GM23338 (cell line): ENCODE measurements around the gene WDR74. TPM values are rescaled to one million over a fixed set of nuclear protein-coding genes. Genes with fewer than 3 reads are reported as not detected.
"Not testable (repeated sequence)": the region's sequence is repeated elsewhere in the genome, so short reads cannot be mapped to it uniquely, and the experiment has no call there.

Experiments used
- ATAC-seq: fragments of 200-7000 bp; cut with Tn5 transposase; 3 replicates; pipeline ENCODE4 v1.9.1; 2020
- DNase-seq: peaks from one replicate; pipeline ENCODE4 v3.0.0-alpha.2; 2015; ENCODE audit warnings: low spot score
- H2AFZ ChIP-seq: fragments of 200-600 bp; sonication (generic); 2 replicates; pipeline ENCODE4 v1.8.0; 2016; ENCODE audit warnings: antibody characterized with exemption, mild to moderate bottlenecking, moderate library complexity
- H3F3A ChIP-seq: fragments of 200-600 bp; sonication (generic); replicated peaks from 2 replicates; pipeline ENCODE4 v1.8.0; 2017; ENCODE audit warnings: antibody characterized with exemption, mixed run types, low read depth
- H3K27ac ChIP-seq: fragments of 200-600 bp; sonication (generic); 2 replicates; pipeline ENCODE4 v1.6.1; 2016; ENCODE audit warnings: low read depth
- H3K27me3 ChIP-seq: fragments of 200-600 bp; sonication (generic); 2 replicates; pipeline ENCODE4 v1.8.0; 2016; ENCODE audit warnings: mild to moderate bottlenecking, mixed run types, moderate library complexity; ENCODE audit not compliant: insufficient read depth
- H3K36me3 ChIP-seq: fragments of 200-600 bp; sonication (generic); 2 replicates; pipeline ENCODE4 v1.8.0; 2016; ENCODE audit warnings: mild to moderate bottlenecking; ENCODE audit not compliant: insufficient read depth
- H3K4me1 ChIP-seq: fragments of 200-600 bp; sonication (generic); 2 replicates; pipeline ENCODE4 v1.8.0; 2016; ENCODE audit warnings: mild to moderate bottlenecking, moderate library complexity; ENCODE audit not compliant: insufficient read depth
- H3K4me2 ChIP-seq: fragments of 200-600 bp; sonication (generic); 2 replicates; pipeline ENCODE4 v1.7.1; 2017; ENCODE audit warnings: mixed run types
- H3K4me3 ChIP-seq: fragments of 200-600 bp; sonication (generic); 2 replicates; pipeline ENCODE4 v1.6.1; 2016; ENCODE audit warnings: mixed run types
- H3K79me2 ChIP-seq: fragments of 200-600 bp; sonication (generic); replicated peaks from 2 replicates; pipeline ENCODE4 v1.8.0; 2017; ENCODE audit warnings: mild to moderate bottlenecking; ENCODE audit not compliant: insufficient read depth
- H3K9me2 ChIP-seq: fragments of 200-600 bp; sonication (generic); 2 replicates; pipeline ENCODE4 v1.8.0; 2017; ENCODE audit not compliant: insufficient read depth
- H4K20me1 ChIP-seq: fragments of 200-600 bp; sonication (generic); replicated peaks from 2 replicates; pipeline ENCODE4 v1.8.0; 2017; ENCODE audit warnings: mild to moderate bottlenecking; ENCODE audit not compliant: insufficient read depth
- H3K27ac Mint-ChIP-seq: 2 replicates; pipeline ENCODE4 v1.8.0; 2020; ENCODE audit warnings: inconsistent platforms, mild to moderate bottlenecking, moderate library complexity, mixed read lengths
- H3K27me3 Mint-ChIP-seq: 3 replicates; pipeline ENCODE4 v1.8.0; 2022; ENCODE audit warnings: low read depth, mild to moderate bottlenecking, moderate library complexity, mixed read lengths, inconsistent platforms; ENCODE audit not compliant: insufficient read depth, poor library complexity
- H3K36me3 Mint-ChIP-seq: 3 replicates; pipeline ENCODE4 v1.8.0; 2021; ENCODE audit warnings: low read depth, mild to moderate bottlenecking, inconsistent platforms, moderate library complexity, mixed read lengths
- H3K4me1 Mint-ChIP-seq: 3 replicates; pipeline ENCODE4 v1.8.0; 2020; ENCODE audit warnings: mild to moderate bottlenecking, inconsistent platforms, mixed read lengths
- H3K4me3 Mint-ChIP-seq: 3 replicates; pipeline ENCODE4 v1.8.0; 2021; ENCODE audit warnings: moderate library complexity, mild to moderate bottlenecking, inconsistent platforms, mixed read lengths
- H3K9me3 Mint-ChIP-seq: 3 replicates; pipeline ENCODE4 v1.8.0; 2020; ENCODE audit warnings: moderate library complexity, mild to moderate bottlenecking, inconsistent platforms, mixed read lengths
- ETS1 ChIP-seq: IDR thresholded peaks from 2 replicates; pipeline ENCODE4 v1.6.1; 2016; ENCODE audit warnings: antibody characterized with exemption
- STAT1 ChIP-seq: IDR thresholded peaks from one replicate; pipeline ENCODE4 v1.6.1; 2016; ENCODE audit warnings: antibody characterized with exemption; ENCODE audit not compliant: unreplicated experiment
- polyA plus RNA-seq: library from polyadenylated mRNA; unstranded; fragments of >200 nt; fragmentation: Nextera tagmentation; extraction: Ambion mirVana; gene quantifications from 2 replicates; pipeline ENCODE4 v1.2.1, GENCODE V29; 2016
- total RNA-seq: library from RNA; depleted of rRNA; stranded (reverse); fragments of >200 nt; shearing (Covaris generic); gene quantifications from 2 replicates; pipeline ENCODE4 v1.2.3, GENCODE V29; 2014

Gene WDR74
- total and polyA plus RNA-seq, 2 experiments from 2014 or later = 94.4 to 136 TPM

DNA sequence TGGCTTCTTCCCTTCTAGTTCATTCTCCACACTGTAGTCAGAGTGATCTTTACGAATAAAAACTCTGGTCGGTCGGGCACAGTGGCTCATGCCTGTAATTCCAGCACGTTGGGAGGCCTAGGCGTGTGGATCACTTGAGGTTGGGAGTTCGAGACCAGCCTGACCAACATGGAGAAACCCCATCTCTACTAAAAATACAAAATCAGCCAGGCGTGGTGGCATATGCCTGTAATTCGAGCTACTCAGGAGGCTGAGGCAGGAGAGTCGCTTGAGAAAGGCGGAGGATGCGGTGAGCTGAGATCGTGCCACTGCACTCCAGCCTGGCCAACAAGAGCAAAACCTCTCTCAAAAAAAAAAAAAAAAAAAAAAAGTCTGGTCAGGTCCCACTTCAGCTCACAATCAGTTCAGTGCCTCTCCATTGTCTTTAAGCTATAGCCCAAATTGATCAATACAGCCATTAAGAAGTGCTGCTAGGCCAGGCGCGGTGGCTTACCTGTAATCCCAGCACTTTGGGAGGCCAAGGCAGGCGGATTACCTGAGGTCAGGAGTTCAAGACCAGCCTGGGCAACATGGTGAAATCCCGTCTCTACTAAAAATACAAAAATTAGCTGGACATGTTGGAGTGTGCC is 22.3 kb upstream of the WDR74 start:
- Histone ChIP-seq H3K4me3 (peak overlapping the region; percentile 29; the same call in 1 of the 2 replicates), H3F3A (peaks cover 50% of the 10 kb centered on the region), H3K79me2 (peaks cover 100% of the 10 kb centered on the region), H3K36me3 (peaks cover 30% of the 10 kb centered on the region), H4K20me1 (peaks cover 55% of the 10 kb centered on the region), H3K4me1 (peaks cover 54% of the 10 kb centered on the region), H3K27ac (peak overlapping the region; percentile 1), H3K4me2 (peak overlapping the region; percentile 62)
- H3K27ac Mint-ChIP-seq = peak overlapping the region; percentile 92
- not testable (repeated sequence) for H2AFZ ChIP-seq, H3K9me3 Mint-ChIP-seq, H3K9me2 ChIP-seq, H3K27me3 ChIP-seq
- DNase-seq (peak; percentile 26), ATAC-seq (peak; percentile 12)
- H3K36me3 Mint-ChIP-seq = peaks cover 81% of the 10 kb centered on the region
- H3K27me3 Mint-ChIP-seq = peaks cover 16% of the 10 kb centered on the region
- peaks cover 59% of the 10 kb centered on the region for H3K4me1 Mint-ChIP-seq
- peak overlapping the region; percentile 53; the same call in 2 of the 3 replicates for H3K4me3 Mint-ChIP-seq

DNA sequence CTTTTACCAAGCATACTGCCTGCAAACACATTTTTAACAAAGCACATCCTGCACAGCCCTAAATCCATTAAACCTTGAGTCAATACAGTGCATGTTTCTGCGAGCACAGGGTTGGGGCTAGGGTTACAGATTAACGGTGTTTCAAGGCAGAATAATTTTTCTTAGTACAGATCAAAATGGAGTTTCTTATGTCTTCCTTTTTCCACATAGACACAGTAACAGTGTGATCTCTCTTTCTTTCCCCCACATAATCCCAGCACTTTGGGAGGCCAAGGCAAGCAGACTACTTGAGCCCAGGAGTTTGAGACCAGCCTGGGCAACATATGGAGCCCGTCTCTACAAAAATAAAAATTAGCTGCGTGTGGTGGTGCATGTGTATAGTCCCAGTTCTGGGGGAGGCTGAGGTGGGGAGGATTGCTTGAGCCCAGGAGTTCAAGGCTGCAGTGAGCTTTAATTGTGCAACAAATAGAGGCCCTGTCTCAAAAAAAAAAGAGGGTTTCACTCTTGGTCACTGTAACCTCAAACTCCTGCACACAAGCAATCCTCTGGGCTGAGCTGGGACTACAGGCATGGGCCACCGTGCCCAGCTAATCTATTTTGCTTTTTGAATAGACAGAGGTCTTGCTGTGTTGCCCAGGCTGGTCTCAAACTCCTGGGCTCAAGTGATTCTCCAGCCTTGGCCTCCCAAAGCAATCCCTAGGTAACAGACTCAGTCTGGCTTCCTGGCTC is 21.6 kb upstream of the WDR74 start:
- no peak for TF ChIP-seq ETS1
- TF ChIP-seq STAT1 = no peak
- Histone ChIP-seq H2AFZ (no peak overlapping the region), H3K4me1 (peaks cover 54% of the 10 kb centered on the region), H3F3A (peaks cover 50% of the 10 kb centered on the region), H3K9me2 (no peaks in the 10 kb centered on the region), H3K27me3 (no peaks in the 10 kb centered on the region), H3K27ac (peak overlapping the region; percentile 1), H3K4me2 (peak overlapping the region; percentile 62; the same call in 1 of the 2 replicates), H3K79me2 (peaks cover 100% of the 10 kb centered on the region), H4K20me1 (peaks cover 48% of the 10 kb centered on the region), H3K4me3 (peak overlapping the region; percentile 29; the same call in 1 of the 2 replicates), H3K36me3 (peaks cover 24% of the 10 kb centered on the region)
- Mint-ChIP-seq H3K9me3 (no peaks in the 10 kb centered on the region; the same call in 2 of the 3 replicates), H3K27me3 (peaks cover 23% of the 10 kb centered on the region), H3K4me3 (peak overlapping the region; percentile 34; the same call in 2 of the 3 replicates), H3K4me1 (peaks cover 59% of the 10 kb centered on the region), H3K36me3 (peaks cover 81% of the 10 kb centered on the region), H3K27ac (peak overlapping the region; percentile 92)
- DNase-seq (no peak), ATAC-seq (no peak)

DNA sequence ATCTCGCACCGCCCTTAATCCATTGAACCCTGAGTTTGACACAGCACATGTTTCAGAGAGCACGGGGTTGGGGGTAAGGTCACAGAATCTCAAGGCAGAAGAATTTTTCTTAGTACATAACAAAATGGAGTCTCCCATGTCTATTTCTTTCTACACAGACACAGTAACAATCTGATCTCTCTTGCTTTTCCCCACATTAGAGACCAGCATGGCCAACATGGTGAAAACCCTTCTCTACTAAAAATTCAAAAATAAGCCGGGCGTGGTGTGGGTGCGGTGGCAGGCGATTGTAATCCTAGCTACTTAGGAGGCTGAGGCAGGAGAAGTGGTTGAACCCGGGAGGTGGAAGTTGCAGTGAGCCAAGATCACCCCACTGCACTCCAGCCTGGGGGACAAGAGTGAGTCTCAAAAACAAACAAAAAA is 19.9 kb upstream of the WDR74 start:
- H3K36me3 ChIP-seq = peaks cover 22% of the 10 kb centered on the region
- peaks cover 97% of the 10 kb centered on the region for H3K79me2 ChIP-seq
- H3K4me1 ChIP-seq = peaks cover 54% of the 10 kb centered on the region
- H3K4me1 Mint-ChIP-seq = peaks cover 55% of the 10 kb centered on the region
- not testable (repeated sequence) for DNase-seq, ATAC-seq, H3K9me2 ChIP-seq, H3K27me3 ChIP-seq, H2AFZ ChIP-seq
- H3K4me2 ChIP-seq = peak overlapping the region; percentile 88
- peak overlapping the region; percentile 98 for H3K4me3 Mint-ChIP-seq
- H3K27ac ChIP-seq = peak overlapping the region; percentile 1
- H3F3A ChIP-seq = peaks cover 54% of the 10 kb centered on the region
- H3K4me3 ChIP-seq = peak overlapping the region; percentile 100; the same call in 1 of the 2 replicates
- peaks cover 37% of the 10 kb centered on the region for H3K27me3 Mint-ChIP-seq
- peaks cover 86% of the 10 kb centered on the region for H3K36me3 Mint-ChIP-seq
- H3K9me3 Mint-ChIP-seq = peaks cover 13% of the 10 kb centered on the region
- peaks cover 42% of the 10 kb centered on the region for H4K20me1 ChIP-seq
- peak overlapping the region; percentile 90 for H3K27ac Mint-ChIP-seq
